Measurements from ENCODE around the gene MTG1. TPM values are rescaled to one million over a fixed set of nuclear protein-coding genes. Genes with fewer than 3 reads are reported as not detected.

MTG1 gene
- total RNA-seq, 4 donors from 2014 or later = 24.6 to 32.8 (median 27.1) TPM

- TF ChIP-seq CTCF (IDR thresholded peaks at IDR 0.05) = no peak
- TF ChIP-seq POLR2A (IDR thresholded peaks at IDR 0.05) = no peak
- DNase-seq = no peak
- no peak overlapping the region for H3K27ac ChIP-seq
- intact Hi-C loops (cut with DNase I) = no loop called here
- no peaks in the 10 kb centered on the region for H3K9me3 ChIP-seq
- WGBS, 2 donors = 84 to 87% methylated on average over 25 to 27 of the region's 46 CpGs
- peaks cover 0 to 5% (median 0%) of the 10 kb centered on the region in 3 donors for H3K36me3 ChIP-seq
- no peaks in the 10 kb centered on the region for H3K4me1 ChIP-seq
- no peaks in the 10 kb centered on the region for H3K27me3 ChIP-seq
- no peak overlapping the region for H3K4me3 ChIP-seq
These were observed 62.3 kb downstream of the MTG1 start for GRCh38 chr10:133456041-133456951.

GRCh38 chr10:133457100-133457841, 63.3 kb downstream of the MTG1 start:
- peaks cover 0 to 5% (median 0%) of the 10 kb centered on the region in 3 donors for H3K36me3 ChIP-seq
- DNase-seq = no peak
- H3K4me3 ChIP-seq = no peak overlapping the region
- WGBS, 2 donors = 86 to 95% methylated on average over 2 to 9 of the region's 34 CpGs
- H3K4me1 ChIP-seq = no peaks in the 10 kb centered on the region
- no peak for TF ChIP-seq POLR2A (IDR thresholded peaks at IDR 0.05)
- TF ChIP-seq CTCF (IDR thresholded peaks at IDR 0.05) = no peak
- no peak overlapping the region for H3K27ac ChIP-seq
- no peaks in the 10 kb centered on the region for H3K27me3 ChIP-seq
- intact Hi-C loops (cut with DNase I) = no loop called here
- no peaks in the 10 kb centered on the region for H3K9me3 ChIP-seq

- H3K4me1 ChIP-seq = no peaks in the 10 kb centered on the region
- no peaks in the 10 kb centered on the region for H3K27me3 ChIP-seq
- H3K4me3 ChIP-seq = no peak overlapping the region
- no peak for TF ChIP-seq POLR2A (IDR thresholded peaks at IDR 0.05)
- TF ChIP-seq CTCF (IDR thresholded peaks at IDR 0.05) = no peak
- no peaks in the 10 kb centered on the region for H3K9me3 ChIP-seq
- 63% methylated on average over 4 of the region's 40 CpGs; no CpG with 5 or more reads in 1 of the 2 donors for WGBS, 2 donors
- intact Hi-C loops (cut with DNase I) = no loop called here
- H3K27ac ChIP-seq = no peak overlapping the region
- DNase-seq = no peak
- H3K36me3 ChIP-seq = peaks cover 0 to 5% (median 0%) of the 10 kb centered on the region in 3 donors
These were observed 64.2 kb downstream of the MTG1 start for GRCh38 chr10:133458021-133458709.

GRCh38 chr10:133458710-133459453, 64.9 kb downstream of the MTG1 start:
- Histone ChIP-seq H3K9me3 (no peaks in the 10 kb centered on the region), H3K4me1 (no peaks in the 10 kb centered on the region), H3K27me3 (no peaks in the 10 kb centered on the region), H3K36me3 (peaks cover 0 to 5% (median 0%) of the 10 kb centered on the region in 3 donors), H3K27ac (no peak overlapping the region), H3K4me3 (no peak overlapping the region)
- no peak for DNase-seq
- intact Hi-C loops (cut with DNase I) = no loop called here
- TF ChIP-seq CTCF (IDR thresholded peaks at IDR 0.05) = no peak
- TF ChIP-seq POLR2A (IDR thresholded peaks at IDR 0.05) = no peak
- WGBS, 2 donors = 100% methylated on average over 4 of the region's 21 CpGs; no CpG with 5 or more reads in 1 of the 2 donors

Measured in esophagus squamous epithelium (tissue), 5 donors.